GM23338 (cell line): Measurements from ENCODE around the gene TMEM163. TPM values are rescaled to one million over a fixed set of nuclear protein-coding genes. Genes with fewer than 3 reads are reported as not detected.

Source experiments
- ATAC-seq: fragments of 200-7000 bp; cut with Tn5 transposase; 3 replicates; pipeline ENCODE4 v1.9.1; 2020
- DNase-seq: peaks from one replicate; pipeline ENCODE4 v3.0.0-alpha.2; 2015; ENCODE audit warnings: low spot score
- H2AFZ ChIP-seq: fragments of 200-600 bp; sonication (generic); 2 replicates; pipeline ENCODE4 v1.8.0; 2016; ENCODE audit warnings: antibody characterized with exemption, mild to moderate bottlenecking, moderate library complexity
- H3F3A ChIP-seq: fragments of 200-600 bp; sonication (generic); replicated peaks from 2 replicates; pipeline ENCODE4 v1.8.0; 2017; ENCODE audit warnings: antibody characterized with exemption, mixed run types, low read depth
- H3K27ac ChIP-seq: fragments of 200-600 bp; sonication (generic); 2 replicates; pipeline ENCODE4 v1.6.1; 2016; ENCODE audit warnings: low read depth
- H3K27me3 ChIP-seq: fragments of 200-600 bp; sonication (generic); 2 replicates; pipeline ENCODE4 v1.8.0; 2016; ENCODE audit warnings: mild to moderate bottlenecking, mixed run types, moderate library complexity; ENCODE audit not compliant: insufficient read depth
- H3K36me3 ChIP-seq: fragments of 200-600 bp; sonication (generic); 2 replicates; pipeline ENCODE4 v1.8.0; 2016; ENCODE audit warnings: mild to moderate bottlenecking; ENCODE audit not compliant: insufficient read depth
- H3K4me1 ChIP-seq: fragments of 200-600 bp; sonication (generic); 2 replicates; pipeline ENCODE4 v1.8.0; 2016; ENCODE audit warnings: mild to moderate bottlenecking, moderate library complexity; ENCODE audit not compliant: insufficient read depth
- H3K4me2 ChIP-seq: fragments of 200-600 bp; sonication (generic); 2 replicates; pipeline ENCODE4 v1.7.1; 2017; ENCODE audit warnings: mixed run types
- H3K4me3 ChIP-seq: fragments of 200-600 bp; sonication (generic); 2 replicates; pipeline ENCODE4 v1.6.1; 2016; ENCODE audit warnings: mixed run types
- H3K79me2 ChIP-seq: fragments of 200-600 bp; sonication (generic); replicated peaks from 2 replicates; pipeline ENCODE4 v1.8.0; 2017; ENCODE audit warnings: mild to moderate bottlenecking; ENCODE audit not compliant: insufficient read depth
- H3K9me2 ChIP-seq: fragments of 200-600 bp; sonication (generic); 2 replicates; pipeline ENCODE4 v1.8.0; 2017; ENCODE audit not compliant: insufficient read depth
- H4K20me1 ChIP-seq: fragments of 200-600 bp; sonication (generic); replicated peaks from 2 replicates; pipeline ENCODE4 v1.8.0; 2017; ENCODE audit warnings: mild to moderate bottlenecking; ENCODE audit not compliant: insufficient read depth
- H3K27ac Mint-ChIP-seq: 2 replicates; pipeline ENCODE4 v1.8.0; 2020; ENCODE audit warnings: inconsistent platforms, mild to moderate bottlenecking, moderate library complexity, mixed read lengths
- H3K27me3 Mint-ChIP-seq: 3 replicates; pipeline ENCODE4 v1.8.0; 2022; ENCODE audit warnings: low read depth, mild to moderate bottlenecking, moderate library complexity, mixed read lengths, inconsistent platforms; ENCODE audit not compliant: insufficient read depth, poor library complexity
- H3K36me3 Mint-ChIP-seq: 3 replicates; pipeline ENCODE4 v1.8.0; 2021; ENCODE audit warnings: low read depth, mild to moderate bottlenecking, inconsistent platforms, moderate library complexity, mixed read lengths
- H3K4me1 Mint-ChIP-seq: 3 replicates; pipeline ENCODE4 v1.8.0; 2020; ENCODE audit warnings: mild to moderate bottlenecking, inconsistent platforms, mixed read lengths
- H3K4me3 Mint-ChIP-seq: 3 replicates; pipeline ENCODE4 v1.8.0; 2021; ENCODE audit warnings: moderate library complexity, mild to moderate bottlenecking, inconsistent platforms, mixed read lengths
- H3K9me3 Mint-ChIP-seq: 3 replicates; pipeline ENCODE4 v1.8.0; 2020; ENCODE audit warnings: moderate library complexity, mild to moderate bottlenecking, inconsistent platforms, mixed read lengths
- CREB1 ChIP-seq: fragments of 250-450 bp; sonication (Bioruptor Pico); IDR thresholded peaks from 2 replicates; pipeline ENCODE4 v1.5.0; 2020; ENCODE audit warnings: low read depth, mild to moderate bottlenecking, moderate library complexity
- CTCF ChIP-seq, 2 experiments: fragments of 200-600 bp in 1 of 2; sonication (generic) in 1 of 2; conservative IDR thresholded peaks; 2 replicates each; pipeline versions ENCODE4 v1.5.1 to v1.6.1; 2016 to 2017; ENCODE audit warnings: antibody characterized with exemption in 2 of 2, low read depth in 2 of 2, mild to moderate bottlenecking in 2 of 2, moderate library complexity in 1 of 2
- EZH2 ChIP-seq: fragments of 200-600 bp; sonication (generic); IDR thresholded peaks from one replicate; pipeline ENCODE4 v1.8.0; 2017; ENCODE audit warnings: antibody characterized with exemption, mild to moderate bottlenecking, low read depth; ENCODE audit not compliant: unreplicated experiment
- EZH2phosphoT487 ChIP-seq: fragments of 200-600 bp; sonication (generic); IDR thresholded peaks from one replicate; pipeline ENCODE4 v1.8.1; 2018; ENCODE audit warnings: antibody characterized with exemption; ENCODE audit not compliant: unreplicated experiment
- JUNB ChIP-seq: IDR thresholded peaks from one replicate; pipeline ENCODE4 v1.6.1; 2016; ENCODE audit warnings: antibody characterized with exemption; ENCODE audit not compliant: unreplicated experiment
- NANOG ChIP-seq: IDR thresholded peaks from 2 replicates; pipeline ENCODE4 v1.6.1; 2016; ENCODE audit warnings: antibody characterized with exemption, borderline replicate concordance
- REST ChIP-seq: IDR thresholded peaks from one replicate; pipeline ENCODE4 v1.6.1; 2018; ENCODE audit warnings: antibody characterized with exemption; ENCODE audit not compliant: unreplicated experiment
- ZNF331 ChIP-seq: fragments of 250-450 bp; sonication (Bioruptor Pico); IDR thresholded peaks from 2 replicates; pipeline ENCODE4 v1.5.0; 2020; ENCODE audit warnings: low read depth, mild to moderate bottlenecking, moderate library complexity
- ZNF462 ChIP-seq: fragments of 250-450 bp; sonication (Bioruptor Pico); IDR thresholded peaks from 2 replicates; pipeline ENCODE4 v1.5.0; 2020; ENCODE audit warnings: mild to moderate bottlenecking, moderate library complexity
- polyA plus RNA-seq: library from polyadenylated mRNA; unstranded; fragments of >200 nt; fragmentation: Nextera tagmentation; extraction: Ambion mirVana; gene quantifications from 2 replicates; pipeline ENCODE4 v1.2.1, GENCODE V29; 2016
- total RNA-seq: library from RNA; depleted of rRNA; stranded (reverse); fragments of >200 nt; shearing (Covaris generic); gene quantifications from 2 replicates; pipeline ENCODE4 v1.2.3, GENCODE V29; 2014

TMEM163 gene
- total and polyA plus RNA-seq, 2 experiments from 2014 or later, result 1.1 to 1.8 TPM

GRCh38 chr2:134575888-134576287 lies 142.9 kb downstream of the TMEM163 start:
- no peaks in the 10 kb centered on the region for H3F3A ChIP-seq
- ATAC-seq (no peak), DNase-seq (no peak)
- no peak overlapping the region for H3K4me3 Mint-ChIP-seq
- no peaks in the 10 kb centered on the region for H3K36me3 Mint-ChIP-seq
- no peaks in the 10 kb centered on the region for H3K36me3 ChIP-seq
- no peak for TF ChIP-seq CREB1 (CRISPR knock-in tag)
- peaks cover 19% of the 10 kb centered on the region for H3K4me1 Mint-ChIP-seq
- no peaks in the 10 kb centered on the region; the same call in 1 of the 2 replicates for H3K4me1 ChIP-seq
- no peak overlapping the region for H3K4me3 ChIP-seq
- H3K4me2 ChIP-seq, result no peak overlapping the region
- no peak overlapping the region for H3K27ac Mint-ChIP-seq
- no peaks in the 10 kb centered on the region for H4K20me1 ChIP-seq
- H3K79me2 ChIP-seq, result no peaks in the 10 kb centered on the region
- H3K27me3 Mint-ChIP-seq, result no peaks in the 10 kb centered on the region
- no peak overlapping the region for H2AFZ ChIP-seq
- H3K9me3 Mint-ChIP-seq, result no peaks in the 10 kb centered on the region
- no peaks in the 10 kb centered on the region for H3K9me2 ChIP-seq
- no peak overlapping the region for H3K27ac ChIP-seq
- H3K27me3 ChIP-seq, result no peaks in the 10 kb centered on the region

- no peak for ATAC-seq
- Histone ChIP-seq H3K36me3 (no peaks in the 10 kb centered on the region), H3K4me2 (no peak overlapping the region), H3K27ac (no peak overlapping the region), H3K4me3 (no peak overlapping the region), H3K27me3 (no peaks in the 10 kb centered on the region), H2AFZ (no peak overlapping the region), H4K20me1 (no peaks in the 10 kb centered on the region), H3K4me1 (no peaks in the 10 kb centered on the region; the same call in 1 of the 2 replicates), H3K79me2 (no peaks in the 10 kb centered on the region), H3K9me2 (peaks cover 2% of the 10 kb centered on the region; the same call in 1 of the 2 replicates), H3F3A (no peaks in the 10 kb centered on the region)
- Mint-ChIP-seq H3K27me3 (no peaks in the 10 kb centered on the region), H3K4me1 (peaks cover 19% of the 10 kb centered on the region), H3K4me3 (no peak overlapping the region), H3K9me3 (no peaks in the 10 kb centered on the region), H3K27ac (no peak overlapping the region), H3K36me3 (no peaks in the 10 kb centered on the region)
- no peak for DNase-seq
- TF ChIP-seq EZH2 (no peak), CTCF (conservative IDR thresholded peaks at IDR 0.05; ENCODE audit: low read depth in 2 of 2) (no peak), CREB1 (CRISPR knock-in tag) (no peak), REST (no peak), NANOG (no peak), ZNF331 (no peak), EZH2phosphoT487 (no peak), JUNB (no peak), ZNF462 (CRISPR knock-in tag) (no peak)
These were observed 144.0 kb downstream of the TMEM163 start for GRCh38 chr2:134574611-134575330.
